HCT116 (cell line): ENCODE measurements around the gene ACOT8.

Experiments
- EZH2 ChIP-seq: fragments of 200-600 bp; sonication (generic); IDR thresholded peaks from 2 replicates; pipeline ENCODE4 v1.6.1; 2017; ENCODE audit warnings: antibody characterized with exemption, mixed run types
- TF ChIP-seq, protein P1 (sequence below): IDR thresholded peaks from 2 replicates; pipeline ENCODE4 v1.6.1; 2012
- TF ChIP-seq, protein P2 (sequence below): IDR thresholded peaks from 2 replicates; pipeline ENCODE4 v1.6.1; 2011; ENCODE audit warnings: mild to moderate bottlenecking, low read length, moderate library complexity; ENCODE audit not compliant: insufficient replicate concordance; ENCODE audit errors: extremely low read depth

DNA sequence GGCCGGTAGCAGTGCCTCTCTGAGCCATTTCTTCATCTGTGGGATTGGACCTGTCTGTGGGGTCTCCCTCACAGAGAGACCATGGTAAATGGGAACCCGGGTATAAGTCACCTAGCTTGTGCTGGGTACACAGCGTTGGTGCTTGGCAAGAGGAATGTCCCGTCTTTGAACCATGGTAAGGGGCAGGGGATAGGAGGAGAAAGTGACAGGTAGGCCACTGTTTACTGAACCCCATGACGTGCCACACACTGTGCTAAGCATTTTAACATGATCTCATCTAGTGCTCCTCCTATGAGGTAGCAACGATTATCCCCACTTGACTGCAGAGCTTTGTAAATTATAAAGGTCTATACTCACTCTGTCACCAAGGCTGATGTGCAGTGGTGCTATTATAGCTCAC is 29.5 kb downstream of the ACOT8 start:
- TF ChIP-seq, protein P1, sequence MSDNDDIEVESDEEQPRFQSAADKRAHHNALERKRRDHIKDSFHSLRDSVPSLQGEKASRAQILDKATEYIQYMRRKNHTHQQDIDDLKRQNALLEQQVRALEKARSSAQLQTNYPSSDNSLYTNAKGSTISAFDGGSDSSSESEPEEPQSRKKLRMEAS, result no peak
- no peak for TF ChIP-seq EZH2
- TF ChIP-seq, protein P2, sequence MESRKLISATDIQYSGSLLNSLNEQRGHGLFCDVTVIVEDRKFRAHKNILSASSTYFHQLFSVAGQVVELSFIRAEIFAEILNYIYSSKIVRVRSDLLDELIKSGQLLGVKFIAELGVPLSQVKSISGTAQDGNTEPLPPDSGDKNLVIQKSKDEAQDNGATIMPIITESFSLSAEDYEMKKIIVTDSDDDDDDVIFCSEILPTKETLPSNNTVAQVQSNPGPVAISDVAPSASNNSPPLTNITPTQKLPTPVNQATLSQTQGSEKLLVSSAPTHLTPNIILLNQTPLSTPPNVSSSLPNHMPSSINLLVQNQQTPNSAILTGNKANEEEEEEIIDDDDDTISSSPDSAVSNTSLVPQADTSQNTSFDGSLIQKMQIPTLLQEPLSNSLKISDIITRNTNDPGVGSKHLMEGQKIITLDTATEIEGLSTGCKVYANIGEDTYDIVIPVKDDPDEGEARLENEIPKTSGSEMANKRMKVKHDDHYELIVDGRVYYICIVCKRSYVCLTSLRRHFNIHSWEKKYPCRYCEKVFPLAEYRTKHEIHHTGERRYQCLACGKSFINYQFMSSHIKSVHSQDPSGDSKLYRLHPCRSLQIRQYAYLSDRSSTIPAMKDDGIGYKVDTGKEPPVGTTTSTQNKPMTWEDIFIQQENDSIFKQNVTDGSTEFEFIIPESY, result no peak
